Measurements from ENCODE around the gene RGS9. TPM values are rescaled to one million over a fixed set of nuclear protein-coding genes. Genes with fewer than 3 reads are reported as not detected.
"Not testable (repeated sequence)": the region's sequence is repeated elsewhere in the genome, so short reads cannot be mapped to it uniquely, and the experiment has no call there.

Gene RGS9
- total RNA-seq, 1 experiment from 2014 or later: 0.57 TPM

DNA sequence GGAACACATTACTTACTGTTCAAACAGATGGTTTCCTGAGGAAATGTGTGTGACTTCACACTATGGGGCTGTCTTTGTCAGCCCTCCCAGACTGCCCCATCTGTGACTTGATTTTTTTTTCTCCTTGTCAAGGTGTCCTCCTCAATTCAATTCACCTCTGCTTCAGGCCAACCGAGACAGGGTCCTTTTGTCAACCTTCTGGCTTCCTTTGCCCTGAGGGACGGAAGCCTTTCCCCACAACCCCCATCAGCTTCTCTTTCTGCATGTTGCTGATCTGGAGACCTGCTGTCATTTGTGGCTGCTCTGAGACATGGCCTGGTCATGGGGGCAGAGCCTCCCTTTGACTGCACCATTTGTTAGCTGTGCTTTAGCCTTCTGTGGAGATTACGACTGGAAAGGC lies 21.3 kb upstream of the RGS9 start:
- DNase-seq (ENCODE audit: low read depth): no peak

DNA sequence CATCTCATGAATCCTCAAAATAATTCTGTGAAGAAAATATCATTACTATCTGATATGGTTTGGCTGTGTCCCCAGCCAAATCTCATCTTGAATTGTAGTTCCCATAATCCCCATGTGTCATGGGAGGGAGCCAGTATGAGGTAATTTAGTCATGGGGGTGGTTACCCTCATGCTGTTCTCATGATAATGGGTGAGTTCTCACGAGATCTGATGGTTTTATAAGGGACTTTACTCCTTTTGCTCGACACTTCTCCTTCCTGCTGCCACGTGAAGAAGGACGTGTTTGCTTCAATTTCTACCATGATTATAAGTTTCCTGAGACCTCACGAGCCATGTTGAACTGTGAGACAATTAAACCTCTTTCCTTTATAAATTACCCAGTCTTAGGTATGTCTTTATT lies 20.7 kb upstream of the RGS9 start:
- not testable (repeated sequence) for DNase-seq (ENCODE audit: low read depth)

DNA sequence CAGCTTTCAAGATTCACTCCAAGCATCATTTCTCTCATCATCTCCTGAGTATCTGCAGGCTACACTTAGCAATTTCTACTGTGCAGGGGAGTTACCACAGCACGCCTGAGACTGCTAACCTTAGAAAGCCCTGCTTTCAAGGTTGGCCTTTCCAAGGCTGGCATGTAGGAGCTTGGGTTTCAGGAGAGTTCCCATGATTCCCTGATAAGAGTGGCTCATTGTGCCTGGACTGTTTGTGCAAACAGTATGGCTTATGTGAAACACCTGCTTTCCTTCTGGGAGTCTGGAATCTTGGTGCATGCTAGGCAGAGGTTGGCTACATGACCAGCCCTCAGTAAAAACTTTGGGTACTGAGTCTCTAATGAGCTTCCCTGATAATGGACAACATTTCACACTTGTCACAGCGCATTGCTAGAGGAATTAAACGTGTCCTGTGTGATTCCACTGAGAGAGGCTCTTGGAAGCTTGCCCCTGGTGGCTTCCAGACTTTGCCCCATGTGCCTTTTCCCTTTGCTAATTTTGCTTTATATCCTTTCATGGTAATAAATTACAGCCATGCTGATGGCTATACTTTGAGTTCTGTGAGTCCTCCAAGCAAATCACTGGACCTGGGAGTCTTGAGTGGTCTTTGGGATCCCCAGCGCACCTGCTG lies 19.7 kb upstream of the RGS9 start:
- no peak for DNase-seq (ENCODE audit: low read depth)

DNA sequence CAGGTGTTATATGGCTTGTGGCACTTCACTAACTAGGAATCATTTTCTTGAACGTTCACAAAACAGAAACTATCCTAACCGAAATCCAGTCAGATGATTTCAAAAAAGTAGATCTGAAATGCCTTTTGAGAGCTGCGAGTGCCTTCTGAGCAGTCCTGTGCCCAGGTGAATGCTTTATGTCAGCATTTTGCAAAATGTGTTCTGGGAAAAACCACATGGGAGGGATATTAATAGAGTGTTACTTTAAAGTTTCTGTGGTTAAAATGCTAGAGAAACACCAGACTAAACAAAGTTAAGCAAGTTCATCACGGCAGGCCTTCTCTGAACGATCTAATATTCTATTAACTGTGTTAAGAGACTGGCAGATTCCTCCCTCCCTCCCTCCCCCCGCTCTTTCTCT lies 15.8 kb upstream of the RGS9 start:
- DNase-seq (ENCODE audit: low read depth): no peak

DNA sequence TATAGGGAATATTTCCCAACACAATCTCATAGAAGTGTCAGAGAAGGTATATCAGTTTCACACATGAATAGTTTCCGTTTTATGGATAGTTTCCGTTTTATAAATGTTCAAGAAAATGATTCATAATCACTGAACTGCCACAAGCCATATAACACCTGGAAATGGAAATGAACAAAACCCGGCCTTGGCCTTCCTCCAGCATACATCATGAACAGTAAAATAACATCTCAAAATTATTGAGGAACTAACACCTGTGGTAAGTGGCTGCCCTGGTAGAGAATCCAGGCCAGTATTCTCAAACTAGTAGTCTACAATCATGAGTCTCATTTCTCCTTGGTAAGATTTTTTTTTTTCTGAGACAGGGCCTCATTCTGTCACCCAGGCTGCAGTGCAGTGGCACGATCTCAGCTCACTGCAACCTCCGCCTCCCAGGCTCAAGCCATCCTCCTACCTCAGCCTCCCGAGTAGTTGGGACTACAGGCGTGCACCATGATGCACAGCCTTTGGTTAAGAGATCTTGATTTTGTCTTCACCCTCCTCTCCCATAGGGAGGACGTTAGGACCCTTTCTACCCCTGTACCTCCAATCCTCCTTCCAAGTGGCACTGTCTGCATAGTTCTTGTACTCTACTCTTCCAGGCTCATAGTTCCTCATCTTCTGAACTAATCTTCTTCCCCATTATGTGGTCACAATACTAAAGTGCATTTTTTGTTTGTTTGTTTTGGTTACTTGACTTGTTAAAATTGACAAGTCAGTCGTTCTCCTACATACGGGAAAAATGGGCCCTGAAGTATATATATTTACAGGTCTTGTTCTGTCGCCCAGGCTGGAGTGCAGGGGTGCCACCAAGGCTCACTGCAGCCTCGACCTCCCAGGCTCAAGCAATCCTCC lies 15.0 kb upstream of the RGS9 start:
- DNase-seq (ENCODE audit: low read depth): no peak

DNA sequence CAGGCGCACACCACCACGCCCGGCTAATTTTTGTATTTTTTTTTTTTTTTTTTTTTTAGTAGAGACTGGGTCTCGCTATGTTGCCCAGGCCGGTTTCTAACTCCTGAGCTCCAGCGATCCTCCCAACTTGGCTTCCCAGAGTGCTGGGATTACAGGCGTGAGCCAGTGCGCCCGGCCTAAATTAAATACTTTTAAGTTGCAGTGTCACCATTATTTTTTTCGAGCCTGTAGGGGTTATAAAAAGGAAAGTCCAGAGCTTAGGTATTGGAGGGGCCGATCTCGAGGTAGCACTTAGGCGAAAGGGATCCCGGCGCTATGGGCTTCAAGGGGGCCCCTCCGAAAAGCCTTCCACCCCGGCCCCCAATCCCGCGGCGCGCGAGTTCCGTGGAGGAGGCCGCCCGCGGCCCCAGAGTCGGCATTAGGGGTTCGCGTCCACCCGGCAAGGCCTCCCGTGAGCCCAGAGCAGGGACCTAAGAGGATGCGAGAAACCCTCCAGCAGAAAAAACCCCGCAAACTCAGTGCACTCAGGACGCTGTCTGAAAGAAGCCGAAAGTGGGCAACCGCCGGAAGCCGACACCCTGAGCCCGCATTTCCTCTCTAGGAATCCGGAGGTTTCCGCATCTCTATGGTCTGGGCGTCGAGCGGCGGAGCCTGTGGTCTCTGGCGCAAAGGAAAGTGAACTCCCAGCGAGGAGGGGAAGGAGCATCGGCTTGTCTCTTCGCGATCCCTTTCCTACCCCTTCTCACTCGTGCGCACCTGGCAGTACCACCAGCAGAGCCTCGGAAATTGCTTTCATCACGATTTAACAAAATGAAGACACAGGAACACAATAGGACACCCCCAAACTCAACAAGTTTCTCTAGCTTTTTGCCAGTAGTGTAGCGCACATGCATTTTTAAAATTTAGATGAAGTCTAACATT lies 14.1 kb upstream of the RGS9 start:
- DNase-seq (ENCODE audit: low read depth): peak; percentile 87

DNA sequence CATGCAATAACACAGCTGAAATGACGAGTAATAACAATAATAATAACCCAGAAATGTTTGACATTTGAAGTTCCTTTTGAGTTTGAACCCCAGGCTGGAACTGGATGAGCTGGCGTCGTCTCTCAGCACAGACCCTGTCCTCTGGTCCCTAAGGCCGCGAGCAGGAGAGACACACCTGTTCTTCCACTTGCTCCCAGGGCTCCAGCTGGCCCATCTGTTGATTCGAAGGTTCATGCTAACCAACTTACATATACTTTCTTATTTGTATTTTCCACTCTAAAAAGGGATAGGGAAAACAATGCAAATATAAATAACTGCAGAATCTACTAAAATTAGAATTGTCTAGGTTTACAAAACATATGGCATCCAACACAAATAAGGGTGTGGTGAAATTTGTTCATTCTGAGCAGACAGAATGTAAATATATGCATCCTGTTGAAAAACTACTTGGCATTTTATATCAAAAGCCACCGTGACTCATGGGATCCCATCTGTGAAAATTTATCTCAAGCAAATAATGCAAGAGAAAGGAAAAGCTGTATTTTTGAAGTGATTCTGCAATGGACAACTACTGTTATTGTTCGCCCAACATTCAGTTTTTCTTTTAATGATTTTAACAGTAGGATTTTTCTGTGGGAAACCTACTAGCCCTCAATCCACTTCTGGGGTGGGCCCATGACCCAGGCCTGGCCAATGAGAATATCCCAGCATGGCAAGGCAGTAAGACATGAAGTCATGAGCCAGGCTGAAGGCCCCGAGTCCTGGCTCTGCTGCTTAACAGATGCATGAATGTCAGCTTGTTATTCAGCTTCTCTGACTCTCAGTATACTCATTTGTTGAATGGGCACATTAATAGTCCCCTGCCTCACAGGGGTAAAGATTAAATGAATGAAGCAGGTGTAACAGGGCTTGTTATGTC lies 13.2 kb upstream of the RGS9 start:
- peak; percentile 16 for DNase-seq (ENCODE audit: low read depth)

DNA sequence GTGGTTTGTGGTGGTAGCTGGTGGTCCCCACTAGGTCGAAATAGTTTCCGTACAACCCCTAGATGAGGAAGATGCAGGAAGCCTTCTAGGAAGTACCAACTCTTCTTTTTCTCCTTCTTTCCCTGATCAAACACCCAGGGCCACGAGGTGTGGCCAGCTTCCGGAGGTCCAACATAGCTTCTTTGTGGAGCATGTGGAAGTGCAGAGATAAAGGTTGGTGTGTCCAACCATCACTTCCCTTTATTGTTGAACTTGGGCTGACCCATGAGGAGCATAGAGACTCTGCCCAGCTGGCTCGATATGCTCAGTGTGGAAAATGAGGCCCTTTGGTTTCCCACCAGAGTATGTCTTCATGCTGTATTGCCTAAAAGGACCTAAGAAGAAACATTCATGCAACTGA lies 6.3 kb upstream of the RGS9 start:
- DNase-seq (ENCODE audit: low read depth): no peak

DNA sequence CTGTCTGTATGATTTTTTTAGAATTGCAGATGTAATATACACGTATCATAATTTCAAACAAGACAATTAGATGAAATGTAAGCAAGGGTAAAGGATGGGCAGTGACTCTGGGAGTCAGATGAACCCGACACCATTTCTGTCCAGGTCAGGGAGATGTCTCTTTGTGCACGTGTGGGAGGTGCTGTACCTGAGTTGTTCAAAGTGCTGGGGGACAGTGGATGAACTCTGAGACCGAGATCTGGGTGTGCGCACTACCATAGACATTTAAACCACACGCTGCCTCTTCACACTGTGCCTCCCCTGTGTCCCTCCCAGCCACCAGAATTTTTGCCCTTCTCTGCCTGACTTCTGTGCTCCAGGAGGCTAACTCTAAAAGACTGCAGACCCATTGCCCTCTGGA lies 5.9 kb upstream of the RGS9 start:
- no peak for DNase-seq (ENCODE audit: low read depth)

DNA sequence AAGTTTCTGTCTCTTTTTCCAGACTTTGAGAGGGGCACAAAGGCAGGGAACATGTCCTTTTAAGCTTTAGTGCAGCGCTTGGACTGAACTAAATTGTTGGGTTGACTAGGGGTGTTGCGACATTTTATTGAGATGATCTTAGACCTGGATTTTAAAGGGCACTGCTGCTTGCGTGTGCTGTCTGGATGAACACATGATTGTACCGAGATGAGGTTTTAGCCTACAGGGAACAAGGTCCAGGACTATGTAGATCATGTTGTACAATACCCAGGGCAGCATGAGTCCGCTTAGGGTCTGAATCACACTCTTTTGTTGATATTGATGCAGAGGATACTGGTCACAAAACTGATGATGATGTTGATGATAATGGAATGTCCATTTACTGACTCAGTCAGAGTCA lies 5.2 kb upstream of the RGS9 start:
- DNase-seq (ENCODE audit: low read depth): peak; percentile 54

DNA sequence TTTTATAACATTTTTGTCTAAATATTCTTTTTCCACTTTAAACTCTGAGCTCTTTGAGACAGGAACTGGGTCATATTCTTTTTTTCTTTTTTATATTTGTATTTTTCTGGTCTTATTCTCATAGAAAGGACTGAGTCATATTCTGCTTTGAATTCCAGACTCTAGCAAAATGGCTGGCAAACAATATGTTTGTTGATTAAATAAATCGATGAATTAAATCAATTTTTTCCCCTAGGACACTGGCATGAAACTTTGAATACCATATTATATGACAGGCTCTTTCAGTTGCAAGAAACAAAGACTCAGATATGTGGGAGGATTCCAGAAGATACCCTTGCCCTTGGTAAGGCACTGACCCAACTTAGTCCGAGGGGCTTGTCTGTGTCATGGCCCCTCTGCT lies 3.1 kb upstream of the RGS9 start:
- DNase-seq (ENCODE audit: low read depth): no peak

DNA sequence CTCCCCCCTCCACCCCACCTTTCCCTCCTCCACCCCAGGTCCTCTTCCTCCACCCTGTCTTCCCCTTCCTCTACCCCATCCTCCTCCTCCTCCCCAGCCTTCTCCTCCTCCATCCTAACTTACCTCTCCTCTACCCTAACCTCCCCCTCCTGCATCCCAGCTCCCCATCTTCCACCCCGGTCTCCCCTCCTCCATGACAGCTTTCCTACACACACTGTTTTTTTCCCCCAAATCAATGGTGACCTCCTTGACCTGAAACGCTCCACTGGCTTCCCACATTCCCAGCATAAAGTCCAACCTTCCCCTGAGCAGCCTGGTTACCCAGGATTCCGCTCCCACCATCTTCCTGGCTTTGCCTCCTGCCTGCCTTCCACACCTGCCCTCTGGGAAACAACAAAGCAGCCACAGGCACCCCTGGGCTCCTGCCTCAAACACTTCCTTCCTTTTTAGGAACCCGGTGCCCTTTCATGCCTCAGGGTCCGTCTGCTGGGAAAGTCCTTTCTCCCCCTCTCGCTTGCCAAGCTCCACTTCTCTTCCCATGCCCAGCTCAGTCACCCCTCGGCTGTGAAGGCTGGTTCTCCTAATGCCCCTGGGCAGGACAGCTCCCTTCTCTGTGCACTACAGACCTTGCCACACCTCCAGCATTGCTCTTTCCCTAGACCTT lies 2.1 kb downstream of the RGS9 start:
- no peak for DNase-seq (ENCODE audit: low read depth)

DNA sequence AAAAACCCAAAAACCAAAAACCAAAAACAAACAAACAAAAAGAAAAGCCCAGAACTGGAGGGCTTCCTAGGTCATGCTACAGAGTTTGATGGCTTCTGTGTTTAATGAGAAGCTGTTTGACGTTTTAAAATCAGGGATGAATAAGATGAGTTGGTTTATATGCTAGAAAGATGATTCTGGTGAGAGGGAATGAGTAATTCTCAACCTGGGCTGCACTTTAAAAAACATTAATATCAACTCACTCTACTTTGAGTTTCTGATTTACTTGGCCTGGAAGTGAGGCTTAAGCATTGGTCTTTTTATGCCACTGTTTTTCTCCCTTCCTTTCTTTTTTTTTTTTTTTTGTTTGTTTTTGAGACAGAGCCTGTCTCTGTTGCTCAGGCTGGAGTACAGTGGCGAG lies 5.1 kb downstream of the RGS9 start:
- no peak for DNase-seq (ENCODE audit: low read depth)

DNA sequence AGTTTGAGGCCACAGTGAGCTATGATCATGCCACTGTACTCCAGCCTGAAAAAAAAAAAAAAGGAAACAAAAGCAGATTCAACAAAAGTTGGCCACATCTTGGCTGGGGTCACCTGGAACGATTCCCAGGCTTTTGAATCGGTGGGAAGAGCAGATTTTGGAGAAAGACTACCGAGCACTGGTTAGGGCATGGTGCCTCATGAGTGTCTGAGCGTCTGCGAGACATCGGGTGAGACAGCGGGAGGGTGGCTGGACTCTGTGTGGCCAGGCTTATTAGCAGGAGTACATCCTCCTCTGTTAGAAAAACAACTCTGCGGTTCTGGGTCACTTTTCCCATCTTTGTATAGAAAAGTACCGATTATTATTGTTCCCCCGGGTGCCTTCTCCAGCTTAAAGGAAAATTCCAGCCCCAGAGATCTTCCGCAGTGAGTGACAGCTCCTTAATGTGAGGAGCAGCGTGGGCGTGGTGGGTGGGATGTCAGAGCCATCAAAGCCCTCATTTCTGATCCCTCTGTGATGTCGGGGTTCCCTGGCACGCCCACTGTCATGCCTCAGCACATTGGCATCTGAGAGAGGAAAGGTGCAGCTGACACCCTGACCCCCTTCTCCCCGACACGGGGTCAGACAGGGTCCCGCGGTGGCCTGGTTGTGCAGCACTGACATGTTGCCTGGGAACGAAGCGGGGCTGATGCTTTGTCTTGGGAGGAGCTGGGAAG lies 6.9 kb downstream of the RGS9 start:
- DNase-seq (ENCODE audit: low read depth): no peak

DNA sequence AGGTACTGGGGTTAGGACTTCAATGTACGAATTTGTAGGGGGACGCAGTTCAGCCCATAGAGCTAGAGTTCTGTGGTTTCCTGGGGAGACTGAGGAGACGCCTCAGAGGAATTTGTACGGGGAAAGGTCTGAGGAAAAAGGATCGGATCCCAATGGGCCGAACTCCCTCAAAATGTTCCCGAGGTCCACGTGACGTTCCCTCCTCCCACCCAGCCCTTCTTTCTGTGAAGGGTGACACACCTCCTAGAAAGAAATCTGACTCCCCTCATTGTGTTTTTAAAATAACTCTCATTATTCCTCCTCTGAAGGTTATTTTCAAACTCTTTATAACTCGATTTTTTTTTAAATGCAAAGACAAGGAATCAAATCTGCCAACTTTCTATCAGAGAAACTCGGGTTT lies 8.6 kb downstream of the RGS9 start:
- no peak for DNase-seq (ENCODE audit: low read depth)

DNA sequence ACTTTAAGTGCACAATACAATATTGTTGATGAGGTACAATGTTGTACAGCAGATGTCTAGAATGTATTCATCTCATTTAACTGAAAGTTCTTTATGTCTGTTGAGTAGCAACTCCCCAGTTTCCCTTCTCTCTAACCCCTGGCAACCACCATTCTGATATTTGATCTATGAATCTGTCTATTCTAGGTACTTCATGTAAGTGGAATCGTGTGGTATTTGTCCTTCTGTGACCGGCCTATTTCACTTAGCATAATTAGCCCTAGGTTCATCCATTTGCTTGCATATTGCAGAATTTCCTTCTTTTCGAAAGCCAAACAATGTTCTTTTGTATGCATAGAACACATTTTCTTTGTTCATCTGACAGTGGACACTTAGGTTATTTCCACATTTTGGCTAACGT lies 10.8 kb downstream of the RGS9 start:
- DNase-seq (ENCODE audit: low read depth): no peak

DNA sequence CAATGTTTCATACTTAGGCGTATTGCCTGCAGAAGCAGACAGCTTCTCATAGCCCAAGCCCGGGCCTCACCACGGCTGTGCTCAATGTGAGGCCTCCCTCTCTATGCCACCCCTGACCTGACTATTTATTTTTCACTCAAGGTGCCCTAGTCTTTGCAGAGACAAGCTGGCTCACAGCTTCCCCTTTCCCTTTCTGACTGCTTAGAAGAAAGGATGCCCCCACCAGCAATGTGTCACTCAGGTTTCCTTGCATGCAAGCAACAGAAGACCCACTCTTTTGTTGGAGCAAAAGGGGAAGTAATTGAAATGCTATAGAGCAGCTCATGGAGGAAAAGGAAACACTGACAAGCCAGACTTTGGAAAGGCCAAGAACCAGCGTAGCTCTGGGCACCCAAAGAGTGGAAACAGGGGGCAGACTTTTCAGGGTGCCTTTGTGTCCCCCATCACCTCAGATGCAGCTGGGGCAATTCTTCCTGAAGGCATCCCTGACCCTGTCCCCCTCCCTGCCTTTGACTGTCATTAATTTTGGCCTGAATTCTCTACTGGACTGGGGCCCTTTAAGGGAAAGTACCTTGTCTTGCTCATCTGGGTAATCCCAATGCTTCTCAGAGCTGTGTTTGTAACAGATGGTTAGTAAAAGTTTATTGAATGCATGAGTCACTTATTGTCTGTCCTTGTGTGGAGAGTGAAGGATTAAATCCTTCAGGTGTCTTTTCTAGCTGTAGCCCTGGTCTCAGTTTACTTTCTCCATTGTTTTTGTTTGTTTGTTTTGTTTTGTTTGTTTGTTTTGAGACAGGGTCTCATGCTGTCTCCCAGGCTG lies 17.8 kb downstream of the RGS9 start:
- DNase-seq (ENCODE audit: low read depth): peak; percentile 38

DNA sequence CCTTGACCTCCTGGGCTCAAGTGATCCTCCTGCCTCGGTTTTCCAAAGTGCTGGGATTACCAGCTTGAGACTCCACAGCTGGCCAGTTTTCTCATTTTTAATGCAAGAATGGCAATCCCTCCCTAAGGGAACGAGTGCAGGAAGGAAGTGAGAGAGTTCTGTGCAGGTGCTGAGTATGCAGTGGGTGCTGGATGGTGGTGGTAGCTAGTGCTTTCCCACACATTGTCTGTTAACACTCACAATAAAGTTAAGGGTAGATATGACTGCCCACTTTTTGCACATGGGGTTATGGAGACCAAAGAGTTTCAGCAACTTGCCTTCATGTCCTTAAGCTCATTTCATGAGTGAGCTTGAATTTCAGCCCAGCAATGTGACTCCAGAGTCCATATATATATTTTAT lies 18.5 kb downstream of the RGS9 start:
- no peak for DNase-seq (ENCODE audit: low read depth)

Data from LHCN-M2 (cell line).